Measurements from ENCODE around the gene INPP5K.

INPP5K gene

DNA sequence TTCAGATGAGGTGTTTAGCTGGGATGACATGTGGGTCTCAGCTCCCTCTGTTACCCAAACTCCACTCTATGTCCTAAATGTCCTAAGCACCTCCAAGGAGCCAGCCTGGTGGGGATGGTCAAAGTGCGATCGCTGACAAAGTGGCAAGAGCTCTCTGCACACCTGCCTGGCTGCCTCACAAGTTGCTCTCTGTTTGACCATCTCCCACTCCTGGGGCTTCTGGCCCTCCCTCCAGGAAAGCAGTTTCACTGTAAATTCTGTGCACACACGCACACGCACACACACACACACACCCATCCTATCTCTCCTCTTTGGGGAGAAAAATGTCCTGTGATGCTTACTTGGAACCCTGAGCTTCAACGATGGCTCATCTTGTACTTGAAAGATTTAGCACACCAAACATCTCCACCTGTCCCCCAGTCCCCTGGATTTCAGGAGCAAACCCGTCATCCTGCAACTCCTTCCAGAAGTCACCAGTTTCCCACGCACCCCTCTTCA, 44.5 kb upstream of the INPP5K start:
- peak overlapping the region; percentile 61 for H3K4me3 ChIP-seq (ENCODE audit: control insufficient read depth, low read depth, low read length)
- no peak for DNase-seq (ENCODE audit: low read depth)
- TF ChIP-seq CTCF (IDR thresholded peaks at IDR 0.05; ENCODE audit: control insufficient read depth, insufficient read depth, low read depth, low read length, missing control alignments) = no peak

- DNase-seq (ENCODE audit: low read depth) = no peak
- no peak overlapping the region for H3K4me3 ChIP-seq (ENCODE audit: control insufficient read depth, low read depth, low read length)
- TF ChIP-seq CTCF (IDR thresholded peaks at IDR 0.05; ENCODE audit: control insufficient read depth, insufficient read depth, low read depth, low read length, missing control alignments) = no peak
Observed at GRCh38 chr17:1560101-1560857, 43.9 kb upstream of the INPP5K start.

GRCh38 chr17:1559047-1560043, 42.9 kb upstream of the INPP5K start:
- TF ChIP-seq CTCF (IDR thresholded peaks at IDR 0.05; ENCODE audit: control insufficient read depth, insufficient read depth, low read depth, low read length, missing control alignments) = no peak
- H3K4me3 ChIP-seq (ENCODE audit: control insufficient read depth, low read depth, low read length) = no peak overlapping the region
- DNase-seq (ENCODE audit: low read depth) = no peak

- no peak overlapping the region for H3K4me3 ChIP-seq (ENCODE audit: control insufficient read depth, low read depth, low read length)
- no peak for DNase-seq (ENCODE audit: low read depth)
- TF ChIP-seq CTCF (IDR thresholded peaks at IDR 0.05; ENCODE audit: control insufficient read depth, insufficient read depth, low read depth, low read length, missing control alignments) = no peak
Observed at GRCh38 chr17:1558401-1558800, 42.0 kb upstream of the INPP5K start.

DNA sequence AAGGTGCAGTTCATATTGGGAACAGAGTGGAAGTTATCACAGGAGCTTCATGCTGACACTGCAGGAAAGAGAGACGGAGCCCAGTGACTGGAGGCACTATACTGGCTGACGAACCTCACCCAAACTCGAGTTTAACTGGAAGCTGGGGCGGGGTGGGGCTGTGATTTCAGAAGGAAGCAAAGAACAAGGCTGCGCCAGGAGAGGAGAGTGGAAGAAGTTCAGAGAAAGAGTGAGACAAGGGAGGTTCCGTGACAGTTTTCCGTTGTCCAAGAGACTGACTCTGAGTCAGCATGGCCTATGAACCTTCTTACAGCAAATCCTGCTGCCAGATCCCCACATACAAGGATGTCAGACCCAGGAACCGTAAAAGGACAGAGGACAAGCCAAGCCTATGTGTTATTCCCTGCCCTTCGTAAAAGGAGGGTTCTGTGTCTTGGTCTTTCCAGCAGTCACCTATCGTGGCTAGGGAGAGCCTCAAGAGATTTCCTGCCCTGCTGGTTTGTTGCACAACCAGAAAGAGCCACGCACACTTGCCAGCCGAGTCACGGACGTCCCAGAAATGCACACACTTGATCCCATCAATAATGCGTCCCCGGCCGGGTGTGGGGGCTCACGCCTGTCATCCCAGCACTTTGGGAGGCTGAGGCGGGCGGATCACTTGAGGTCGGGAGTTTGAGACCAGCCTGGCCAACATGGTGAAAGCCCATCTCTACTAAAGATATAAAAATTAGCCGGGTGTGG, 41.1 kb upstream of the INPP5K start:
- TF ChIP-seq CTCF (IDR thresholded peaks at IDR 0.05; ENCODE audit: control insufficient read depth, insufficient read depth, low read depth, low read length, missing control alignments) = no peak
- no peak overlapping the region for H3K4me3 ChIP-seq (ENCODE audit: control insufficient read depth, low read depth, low read length)
- DNase-seq (ENCODE audit: low read depth) = no peak
